ENCODE data around the gene ZNF786. TPM values are rescaled to one million over a fixed set of nuclear protein-coding genes. Genes with fewer than 3 reads are reported as not detected.

The ZNF786 gene
- total RNA-seq, 2 donors from 2014 or later: 9.3 to 12.8 TPM

GRCh38 chr7:149104749-149105148, 14.2 kb upstream of the ZNF786 start:
- Histone ChIP-seq H3K4me1 (replicated peaks) (no peaks in the 10 kb centered on the region), H3K9me3 (no peaks in the 10 kb centered on the region), H3K27ac (no peak overlapping the region), H3K36me3 (peaks cover 0 to 2% of the 10 kb centered on the region in 2 donors), H3K4me3 (no peak overlapping the region), H3K27me3 (replicated peaks; ENCODE audit: insufficient read depth) (no peaks in the 10 kb centered on the region)
- WGBS: 96% methylated on average over 25 of the region's 25 CpGs
- TF ChIP-seq, protein P1, sequence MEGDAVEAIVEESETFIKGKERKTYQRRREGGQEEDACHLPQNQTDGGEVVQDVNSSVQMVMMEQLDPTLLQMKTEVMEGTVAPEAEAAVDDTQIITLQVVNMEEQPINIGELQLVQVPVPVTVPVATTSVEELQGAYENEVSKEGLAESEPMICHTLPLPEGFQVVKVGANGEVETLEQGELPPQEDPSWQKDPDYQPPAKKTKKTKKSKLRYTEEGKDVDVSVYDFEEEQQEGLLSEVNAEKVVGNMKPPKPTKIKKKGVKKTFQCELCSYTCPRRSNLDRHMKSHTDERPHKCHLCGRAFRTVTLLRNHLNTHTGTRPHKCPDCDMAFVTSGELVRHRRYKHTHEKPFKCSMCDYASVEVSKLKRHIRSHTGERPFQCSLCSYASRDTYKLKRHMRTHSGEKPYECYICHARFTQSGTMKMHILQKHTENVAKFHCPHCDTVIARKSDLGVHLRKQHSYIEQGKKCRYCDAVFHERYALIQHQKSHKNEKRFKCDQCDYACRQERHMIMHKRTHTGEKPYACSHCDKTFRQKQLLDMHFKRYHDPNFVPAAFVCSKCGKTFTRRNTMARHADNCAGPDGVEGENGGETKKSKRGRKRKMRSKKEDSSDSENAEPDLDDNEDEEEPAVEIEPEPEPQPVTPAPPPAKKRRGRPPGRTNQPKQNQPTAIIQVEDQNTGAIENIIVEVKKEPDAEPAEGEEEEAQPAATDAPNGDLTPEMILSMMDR (IDR thresholded peaks at IDR 0.05): no peak
- TF ChIP-seq POLR2AphosphoS5 (IDR thresholded peaks at IDR 0.05): no peak
- no peak for TF ChIP-seq POLR2A (IDR thresholded peaks at IDR 0.05)
- no peak for DNase-seq (ENCODE audit: low spot score)
- intact Hi-C loops (cut with DNase I): no loop called here

DNA sequence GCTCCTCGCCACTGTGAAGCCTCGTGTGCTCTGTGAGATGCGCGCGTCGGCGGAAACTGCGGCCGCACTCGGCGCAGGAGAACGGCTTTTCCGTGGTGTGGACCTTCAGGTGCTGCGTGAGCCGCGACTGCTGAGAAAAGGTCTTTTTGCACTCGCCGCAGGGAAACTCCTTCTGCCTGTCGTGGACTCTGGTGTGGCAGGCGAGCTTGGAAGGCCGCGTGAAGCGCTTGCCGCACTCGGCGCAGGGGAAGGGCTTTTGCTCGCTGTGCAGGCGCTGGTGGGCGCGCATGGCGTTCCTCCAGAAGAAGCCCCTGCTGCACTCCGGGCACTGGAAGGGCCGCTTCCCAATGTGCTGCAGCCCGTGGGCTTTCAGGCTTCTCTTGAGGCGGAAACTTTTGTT, 13.7 kb upstream of the ZNF786 start:
- intact Hi-C loops (cut with DNase I): no loop called here
- 97% methylated on average over 35 of the region's 35 CpGs for WGBS

GRCh38 chr7:149103424-149103823, 12.9 kb upstream of the ZNF786 start:
- DNase-seq (ENCODE audit: low spot score): no peak
- Histone ChIP-seq H3K4me3 (no peak overlapping the region), H3K4me1 (replicated peaks) (no peaks in the 10 kb centered on the region), H3K27ac (no peak overlapping the region), H3K9me3 (no peaks in the 10 kb centered on the region), H3K27me3 (replicated peaks; ENCODE audit: insufficient read depth) (no peaks in the 10 kb centered on the region), H3K36me3 (peaks cover 0 to 2% of the 10 kb centered on the region in 2 donors)
- 95% methylated on average over 9 of the region's 9 CpGs for WGBS
- TF ChIP-seq POLR2AphosphoS5 (IDR thresholded peaks at IDR 0.05) (no peak), POLR2A (IDR thresholded peaks at IDR 0.05) (no peak)
- TF ChIP-seq, protein P1 (IDR thresholded peaks at IDR 0.05): no peak
- intact Hi-C loops (cut with DNase I): no loop called here

More for the DNA sequence above, 13.7 kb upstream of the ZNF786 start:
- no peak overlapping the region for H3K4me3 ChIP-seq
- no peak for DNase-seq (ENCODE audit: low spot score)
- no peaks in the 10 kb centered on the region for H3K9me3 ChIP-seq
- no peaks in the 10 kb centered on the region for H3K4me1 ChIP-seq (replicated peaks)
- no peaks in the 10 kb centered on the region for H3K27me3 ChIP-seq (replicated peaks; ENCODE audit: insufficient read depth)
- TF ChIP-seq POLR2AphosphoS5 (IDR thresholded peaks at IDR 0.05): no peak
- no peak for TF ChIP-seq POLR2A (IDR thresholded peaks at IDR 0.05)
- TF ChIP-seq, protein P1 (IDR thresholded peaks at IDR 0.05): no peak
- no peak overlapping the region for H3K27ac ChIP-seq
- peaks cover 0 to 2% of the 10 kb centered on the region in 2 donors for H3K36me3 ChIP-seq

DNA sequence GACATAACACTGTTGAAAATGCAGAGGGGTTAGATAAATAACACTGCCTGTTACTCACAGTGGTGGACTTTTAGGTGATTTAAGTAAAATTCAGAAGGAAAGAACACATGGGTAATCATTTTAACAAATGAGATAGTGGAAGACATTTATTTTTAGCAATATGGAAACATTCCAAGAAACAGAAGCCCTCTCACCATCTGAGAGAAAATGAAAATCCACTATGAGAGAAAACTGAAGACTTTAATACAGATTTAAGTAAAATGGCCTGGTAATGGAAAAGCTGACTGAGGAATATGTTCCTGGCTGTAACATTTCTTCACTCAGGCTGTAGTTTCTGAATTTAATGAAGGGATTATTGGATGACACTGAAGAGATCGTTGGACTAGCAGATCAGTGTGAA, 12.1 kb upstream of the ZNF786 start:
- TF ChIP-seq POLR2AphosphoS5 (IDR thresholded peaks at IDR 0.05): no peak
- no peak overlapping the region for H3K4me3 ChIP-seq
- H3K9me3 ChIP-seq: no peaks in the 10 kb centered on the region
- intact Hi-C loops (cut with DNase I): no loop called here
- WGBS: 77% methylated on average over 1 of the region's 1 CpG
- no peak overlapping the region for H3K27ac ChIP-seq
- peaks cover 0 to 2% of the 10 kb centered on the region in 2 donors for H3K36me3 ChIP-seq
- no peaks in the 10 kb centered on the region for H3K27me3 ChIP-seq (replicated peaks; ENCODE audit: insufficient read depth)
- no peak for DNase-seq (ENCODE audit: low spot score)
- H3K4me1 ChIP-seq (replicated peaks): no peaks in the 10 kb centered on the region

DNA sequence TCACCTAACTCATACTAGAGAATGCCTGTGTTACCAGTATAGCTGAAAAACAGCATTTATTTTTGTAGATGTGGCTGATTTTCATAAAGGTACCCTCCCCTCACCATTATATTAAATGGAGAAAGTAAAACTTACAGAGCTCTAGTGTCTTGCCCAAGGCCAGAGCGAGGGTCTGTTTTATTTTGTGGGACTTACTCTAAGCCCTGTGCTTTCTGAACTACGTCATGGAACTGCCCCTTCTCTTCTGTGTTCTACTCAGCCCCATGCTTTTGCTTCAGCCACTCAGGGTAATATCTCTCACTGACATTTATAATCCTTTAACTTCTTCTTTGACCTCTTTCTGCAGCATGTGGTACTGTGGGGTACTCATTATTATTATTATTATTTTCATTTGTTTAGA, 10.3 kb upstream of the ZNF786 start:
- no peak overlapping the region for H3K4me3 ChIP-seq
- H3K36me3 ChIP-seq: peaks cover 0 to 2% of the 10 kb centered on the region in 2 donors
- no peak overlapping the region for H3K27ac ChIP-seq
- H3K4me1 ChIP-seq (replicated peaks): no peaks in the 10 kb centered on the region
- H3K9me3 ChIP-seq: no peaks in the 10 kb centered on the region
- no peak for DNase-seq (ENCODE audit: low spot score)
- 93% methylated on average over 2 of the region's 2 CpGs for WGBS
- no peaks in the 10 kb centered on the region for H3K27me3 ChIP-seq (replicated peaks; ENCODE audit: insufficient read depth)
- no peak for TF ChIP-seq POLR2AphosphoS5 (IDR thresholded peaks at IDR 0.05)
- TF ChIP-seq, protein P1 (IDR thresholded peaks at IDR 0.05): no peak
- TF ChIP-seq POLR2A (IDR thresholded peaks at IDR 0.05): no peak
- intact Hi-C loops (cut with DNase I): no loop called here

Measured in prostate gland (tissue), 2 donors.